HG02970 (cell line): Measurements from ENCODE around the gene MAP7.

Experiments
- ATAC-seq: cut with Tn5 transposase; IDR thresholded peaks from one replicate; pipeline ENCODE4 v1.9.1; 2021; ENCODE audit warnings: mild to moderate bottlenecking, moderate library complexity, moderate number of reproducible peaks; ENCODE audit not compliant: unreplicated experiment, low FRiP score

MAP7 gene

DNA sequence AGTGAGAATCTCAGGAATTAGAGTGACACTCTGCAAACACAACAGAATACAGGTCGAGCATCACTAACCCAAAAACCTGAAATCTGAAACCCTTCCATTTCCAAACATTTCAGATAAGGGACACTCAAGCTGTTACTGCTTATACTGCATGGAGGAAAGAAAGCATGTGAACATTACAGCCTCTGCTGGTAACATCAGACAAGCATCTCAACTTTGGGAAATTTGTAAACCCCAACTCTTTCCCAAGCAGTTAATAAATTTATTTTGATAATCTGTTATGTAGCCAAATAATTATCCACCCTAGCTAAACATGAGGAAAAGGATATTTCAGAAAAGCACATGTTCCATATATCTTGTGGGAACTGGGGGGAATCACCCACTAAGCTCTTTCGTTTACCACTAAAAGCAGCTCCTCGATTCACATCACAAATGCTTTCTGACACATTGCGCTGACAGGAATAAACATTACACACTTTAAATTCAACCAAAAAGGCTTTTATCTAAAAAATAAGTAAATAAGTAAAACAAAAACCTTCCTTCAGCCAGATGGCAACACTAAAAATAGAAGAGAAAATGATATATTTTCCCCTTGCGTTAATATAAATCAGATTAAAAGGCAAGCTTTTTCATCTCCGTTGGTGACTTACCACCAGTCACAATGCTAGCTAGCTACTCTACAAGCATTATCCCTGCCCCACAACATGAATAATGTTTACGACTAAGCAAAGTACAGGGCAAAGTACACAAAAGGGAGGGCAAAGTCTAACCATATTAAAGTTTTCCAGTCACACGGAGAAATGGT is 120.8 kb downstream of the MAP7 start:
- ATAC-seq = no peak

DNA sequence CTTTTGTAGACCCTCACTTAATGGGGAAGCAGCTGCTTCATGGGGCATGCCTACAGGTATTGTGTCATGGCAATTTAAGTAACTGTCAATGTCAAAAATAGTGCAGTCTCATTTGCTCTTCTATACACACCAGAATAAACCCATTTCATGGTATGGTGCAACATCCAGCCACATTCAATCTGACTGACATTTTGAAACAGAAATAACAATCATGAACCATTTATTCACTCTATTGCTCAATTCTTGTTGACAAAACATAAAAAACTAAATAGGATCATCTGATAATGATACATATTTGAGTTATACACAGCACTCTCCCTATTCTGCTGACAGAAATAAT is 122.9 kb downstream of the MAP7 start:
- no peak for ATAC-seq

DNA sequence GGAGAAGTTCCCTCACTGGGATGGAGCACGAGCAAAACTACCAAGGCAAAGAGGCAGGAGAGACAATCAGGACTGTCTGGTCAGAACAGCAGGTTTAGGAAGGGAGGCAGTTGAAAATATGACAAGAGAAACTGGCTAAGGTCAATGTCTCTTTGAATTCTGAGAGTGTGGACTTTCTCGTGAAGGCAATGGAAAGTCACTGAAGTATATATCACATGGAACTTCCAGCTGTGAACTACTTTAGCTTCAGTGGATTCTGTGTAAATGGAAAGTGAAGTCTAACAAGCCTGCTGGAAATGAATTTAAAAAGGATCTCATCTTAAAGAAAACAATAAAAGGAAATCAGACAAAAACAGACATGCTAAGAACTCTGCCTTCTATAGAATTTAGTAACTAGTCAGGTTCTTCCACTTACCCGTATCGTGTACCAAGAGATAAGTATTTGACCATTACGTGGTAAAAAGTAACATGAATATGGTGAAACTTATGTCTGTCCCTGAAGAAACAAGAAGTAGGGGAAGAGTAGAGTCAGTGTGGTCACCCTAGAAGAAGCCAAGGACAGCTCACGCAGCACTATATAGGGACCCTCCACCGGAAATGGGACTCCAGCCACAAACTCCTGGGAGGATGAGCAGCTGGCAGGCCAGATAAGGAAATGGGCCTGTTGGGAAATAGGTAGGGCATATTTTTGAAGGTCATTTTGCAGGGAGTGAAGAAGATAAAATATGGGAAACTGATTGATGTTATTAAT is 123.4 kb downstream of the MAP7 start:
- no peak for ATAC-seq

DNA sequence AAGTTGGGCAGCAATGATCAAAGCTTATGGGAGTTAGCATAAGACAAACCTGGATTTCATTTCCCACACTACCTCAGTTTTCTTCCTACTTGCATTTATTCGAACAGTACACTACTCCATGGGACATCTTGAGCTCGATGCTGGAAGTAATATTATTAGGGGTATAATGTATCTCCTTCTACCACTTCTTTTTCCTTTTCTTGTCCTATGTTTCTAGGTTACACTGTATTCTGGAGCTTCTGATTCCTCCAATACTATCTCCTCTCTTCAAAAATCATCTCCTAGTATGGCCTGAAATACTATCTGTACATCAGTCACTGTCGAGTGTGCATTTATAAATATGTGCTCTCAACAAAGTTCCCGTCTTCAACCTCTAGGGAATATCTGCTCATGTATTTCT is 124.4 kb downstream of the MAP7 start:
- ATAC-seq = no peak

DNA sequence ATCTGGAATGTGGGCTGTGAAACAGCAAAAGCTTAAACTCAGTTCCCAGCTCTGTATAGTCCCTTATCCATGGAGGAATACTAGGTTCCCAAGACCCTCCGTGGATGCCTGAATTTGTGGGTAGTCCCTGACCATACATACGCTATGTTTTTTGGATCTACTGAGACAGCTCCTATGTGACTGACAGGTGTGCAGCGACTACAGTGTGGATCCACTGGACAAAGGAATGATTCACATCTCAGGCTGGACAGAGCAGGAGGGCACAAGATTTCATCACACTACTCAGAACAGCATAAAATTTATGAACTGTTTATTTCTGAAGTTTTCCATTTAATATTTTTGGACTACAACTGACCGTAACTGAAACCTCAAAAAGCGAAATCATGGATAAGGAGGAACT is 125.3 kb downstream of the MAP7 start:
- no peak for ATAC-seq

DNA sequence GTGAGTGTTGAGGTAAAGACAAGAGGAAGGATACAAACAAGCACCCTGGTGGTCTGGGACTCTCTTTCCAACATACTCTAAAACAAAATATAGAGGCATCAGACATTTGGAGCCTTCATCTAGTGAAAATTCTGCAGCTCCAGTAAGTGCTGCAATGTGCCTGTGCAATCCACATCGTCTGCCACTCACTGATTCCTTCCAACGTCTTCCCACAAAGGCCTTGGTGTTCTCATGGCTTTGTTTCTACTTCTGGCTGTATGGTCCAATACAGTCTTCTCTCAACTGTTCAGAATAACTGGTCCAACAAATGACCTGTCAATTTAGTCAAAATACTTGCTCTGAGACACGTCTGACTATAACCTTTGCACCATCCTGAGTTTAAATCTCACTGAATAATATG is 125.8 kb downstream of the MAP7 start:
- no peak for ATAC-seq

DNA sequence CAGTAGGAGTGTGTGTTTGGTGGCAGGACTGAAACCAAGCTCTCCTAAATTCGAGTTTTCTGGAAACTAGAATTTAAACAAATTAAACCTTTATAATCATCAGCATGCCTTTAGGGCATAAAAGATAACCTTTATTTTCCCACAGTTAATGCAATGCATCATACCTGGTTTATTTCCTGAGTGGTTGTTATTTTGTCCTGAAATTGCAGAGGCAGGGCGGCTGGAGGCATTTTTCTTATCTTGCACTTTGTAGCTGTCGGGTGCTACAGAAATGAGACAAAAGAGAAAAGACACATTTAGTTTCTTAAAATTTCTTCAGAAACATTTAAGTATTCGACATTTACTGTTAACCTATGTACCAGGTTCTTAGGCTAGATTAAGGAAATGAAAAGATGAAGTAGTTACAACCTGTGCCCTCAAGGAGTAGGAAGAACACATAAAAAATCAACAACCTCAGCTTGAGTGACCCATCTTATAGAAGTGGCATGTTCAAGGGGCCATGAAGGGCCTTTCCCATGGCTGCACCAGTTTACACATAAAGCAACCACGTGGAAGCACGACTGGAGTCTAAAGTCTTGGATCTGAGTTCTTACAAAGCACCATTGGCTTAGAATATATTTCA is 128.6 kb downstream of the MAP7 start:
- ATAC-seq = no peak

DNA sequence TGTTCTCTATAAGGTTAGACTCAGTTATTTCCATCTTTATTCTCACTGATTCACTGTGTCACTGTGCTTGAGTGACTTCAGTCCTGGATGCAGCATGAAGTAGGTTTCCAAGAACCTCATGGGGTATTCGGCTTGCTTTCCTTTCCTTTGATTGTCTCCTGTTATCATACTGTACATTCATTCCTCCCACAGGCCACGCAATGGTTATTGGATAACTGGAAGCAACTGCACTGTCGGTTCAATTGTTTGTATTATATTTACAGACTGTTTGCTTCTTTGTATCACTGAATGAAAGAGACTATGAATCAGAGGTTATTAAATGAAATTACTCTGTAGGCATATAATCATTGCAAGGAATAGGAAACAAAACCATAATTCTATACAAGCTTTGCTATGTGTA is 129.4 kb downstream of the MAP7 start:
- no peak for ATAC-seq

DNA sequence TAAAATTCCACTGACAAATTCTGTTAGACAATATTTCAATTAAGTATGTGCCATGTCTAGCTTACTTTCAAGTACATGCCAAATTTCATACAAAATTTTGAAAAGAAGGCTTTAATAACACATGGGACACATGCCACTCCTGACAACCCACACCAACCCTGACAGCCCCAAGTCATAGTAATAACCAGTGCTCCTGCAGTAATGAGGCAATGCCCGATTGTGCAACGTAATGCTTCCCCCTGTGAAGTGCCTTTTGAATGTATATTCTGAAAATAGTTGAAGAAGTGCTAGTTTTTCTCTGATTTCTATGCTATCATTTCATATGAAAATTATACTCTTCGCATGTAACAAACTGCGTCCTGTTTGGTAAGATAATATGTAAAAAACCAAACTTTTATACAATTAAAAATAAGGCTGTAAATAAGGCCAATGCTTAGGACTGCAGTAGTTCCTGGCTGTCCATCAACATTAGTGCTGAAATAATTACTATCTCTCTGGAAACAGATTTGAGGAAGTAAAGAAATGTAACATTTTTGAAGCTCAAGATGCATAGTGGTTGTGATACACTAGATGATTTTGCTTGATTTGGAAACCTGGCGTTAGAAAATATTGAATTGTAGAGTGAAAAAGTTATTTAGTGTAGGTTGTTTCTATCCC is 134.7 kb downstream of the MAP7 start:
- ATAC-seq = no peak

DNA sequence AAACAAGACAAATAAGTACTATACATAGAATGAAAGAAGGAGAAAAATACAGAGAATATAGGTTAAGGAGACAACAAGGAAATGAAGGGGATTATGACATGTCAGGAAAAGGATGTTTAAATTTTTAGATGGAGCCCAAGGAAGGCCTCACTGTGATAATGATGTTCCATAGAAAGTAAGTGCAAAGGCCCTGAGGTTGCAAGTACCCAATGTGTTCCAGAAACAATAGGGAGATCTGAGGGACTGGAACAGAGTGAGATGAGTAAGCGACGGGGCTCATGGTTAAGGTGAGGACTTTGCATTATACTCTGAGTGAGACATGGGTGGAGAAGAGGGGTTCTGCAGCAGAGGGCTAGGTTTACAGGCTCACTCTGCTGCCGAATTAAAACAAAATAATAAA is 137.8 kb downstream of the MAP7 start:
- no peak for ATAC-seq

DNA sequence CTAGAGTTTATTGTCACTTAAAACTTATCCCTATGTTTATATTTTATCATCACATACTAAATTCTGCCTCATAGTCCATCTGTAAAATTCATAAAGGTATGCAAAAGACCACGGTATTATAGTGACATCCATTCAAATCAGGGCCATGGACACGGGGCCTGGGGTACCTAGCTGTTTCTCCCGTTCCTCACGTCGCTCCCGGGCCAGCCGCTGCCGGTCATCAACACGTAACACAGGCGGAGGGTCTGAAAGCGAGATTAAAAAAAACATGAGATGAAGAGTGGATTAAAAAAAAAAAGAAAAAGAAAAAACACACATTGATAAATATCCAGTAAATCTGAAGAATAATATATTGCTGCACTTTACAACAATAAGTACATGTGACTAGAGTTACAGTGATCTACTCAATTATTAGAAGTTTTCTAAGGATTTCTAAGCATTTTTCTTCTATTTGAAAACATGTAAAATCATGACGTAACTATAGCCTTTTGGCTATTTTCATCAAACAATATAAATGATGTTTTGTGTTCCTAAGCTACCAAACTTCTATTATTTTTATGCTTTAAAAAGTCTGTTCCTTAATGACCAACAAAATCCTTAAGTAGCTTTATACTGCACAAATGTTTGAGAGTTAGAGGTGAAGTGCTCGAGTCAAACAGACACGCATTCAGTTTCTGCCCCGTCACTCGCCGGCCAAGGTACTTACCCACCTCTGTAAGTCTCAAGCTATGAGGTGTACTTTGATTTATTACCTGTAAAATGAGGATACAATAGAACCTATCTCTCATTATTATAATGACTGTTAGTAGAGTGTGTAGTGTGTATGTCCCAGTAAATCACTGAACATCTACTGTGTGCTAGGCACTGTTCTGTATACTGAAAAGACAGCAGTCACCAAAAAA is 138.5 kb downstream of the MAP7 start:
- no peak for ATAC-seq

DNA sequence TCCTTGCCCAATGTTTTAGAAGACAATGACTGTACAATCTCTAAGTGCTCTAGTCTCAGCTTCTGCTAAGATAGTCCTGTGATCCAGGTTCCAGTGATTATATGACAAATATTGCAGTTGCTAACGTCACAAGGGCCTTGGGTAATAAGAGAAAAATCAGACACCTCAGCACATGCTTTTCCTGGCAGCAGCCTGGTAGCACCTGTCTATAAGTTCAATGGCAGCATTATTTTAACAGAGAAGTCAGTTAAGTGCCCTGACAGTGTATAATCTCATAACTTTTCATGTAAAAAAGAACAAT is 139.2 kb downstream of the MAP7 start:
- no peak for ATAC-seq

DNA sequence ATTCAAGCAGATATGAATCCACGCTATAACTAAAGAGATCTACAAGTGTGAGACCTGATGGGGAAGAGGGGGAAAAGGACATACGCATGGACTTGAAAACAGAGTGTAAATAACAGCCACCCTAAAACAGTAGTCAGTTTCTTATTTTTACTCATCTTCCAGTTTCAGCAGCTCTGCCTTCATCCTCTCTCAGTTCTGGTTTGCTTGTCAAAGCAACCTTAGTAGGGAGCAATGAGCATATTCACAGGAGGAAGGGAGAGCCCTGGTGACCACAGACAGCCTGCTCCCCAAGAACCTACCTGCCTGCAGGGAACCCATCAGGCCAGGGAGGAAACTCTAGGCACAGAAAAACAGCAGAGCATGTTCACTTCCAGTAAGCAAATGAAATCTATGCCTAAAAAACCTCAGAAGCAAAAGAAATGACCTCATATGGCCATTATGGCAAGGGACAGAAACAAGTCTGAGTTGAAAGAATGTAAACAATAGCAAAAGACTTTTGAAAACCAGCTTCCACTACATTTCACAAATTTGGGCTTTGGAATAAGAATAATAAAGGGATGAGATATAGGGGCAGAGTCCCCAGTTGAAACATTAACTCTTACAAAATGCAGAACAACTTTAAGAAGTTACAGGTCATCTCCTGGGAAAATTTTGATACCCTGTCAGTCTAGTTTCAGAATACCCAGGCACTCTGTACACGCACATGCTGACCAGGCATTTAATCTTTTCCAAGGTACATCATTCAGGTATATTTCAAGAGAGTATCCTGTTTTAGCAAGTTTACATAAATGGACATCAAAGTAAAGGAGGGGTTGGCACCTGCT is 139.8 kb downstream of the MAP7 start:
- no peak for ATAC-seq

DNA sequence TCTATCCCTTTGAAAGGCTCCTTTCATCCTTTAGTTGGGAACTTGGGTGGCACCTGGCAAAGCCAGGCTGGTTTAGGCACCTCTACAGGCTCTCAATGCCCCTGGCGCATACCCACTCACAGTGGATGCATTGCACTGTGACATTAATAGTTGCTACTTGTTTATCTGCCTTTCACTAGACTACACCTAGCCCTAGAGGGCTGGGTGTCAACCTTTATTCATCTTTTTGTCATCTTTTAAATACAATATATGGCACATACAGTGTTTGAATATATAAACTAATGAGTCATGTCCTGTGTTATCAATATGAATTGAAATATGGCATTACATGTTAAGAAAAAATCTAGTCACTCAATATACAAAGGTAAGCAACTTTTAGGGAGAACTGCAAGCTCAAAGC is 140.6 kb downstream of the MAP7 start:
- ATAC-seq = no peak

DNA sequence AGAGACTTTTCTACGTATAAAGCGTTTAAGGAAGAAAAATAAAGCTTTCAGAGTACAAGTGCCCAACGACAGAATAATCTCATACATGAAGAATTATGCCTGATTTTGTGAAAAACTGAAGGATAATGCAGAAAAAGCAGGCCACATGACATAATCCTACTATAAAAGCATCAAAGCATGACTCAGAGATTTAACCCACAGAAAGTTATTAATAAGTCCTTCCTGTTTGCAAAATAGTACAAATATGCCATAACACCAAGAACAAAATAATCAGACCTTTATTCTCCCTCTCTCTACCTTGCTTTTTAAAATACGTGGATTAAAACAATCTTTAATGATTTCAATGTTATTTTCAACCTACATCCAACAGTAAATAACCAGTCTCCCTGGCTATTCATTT is 142.0 kb downstream of the MAP7 start:
- no peak for ATAC-seq

DNA sequence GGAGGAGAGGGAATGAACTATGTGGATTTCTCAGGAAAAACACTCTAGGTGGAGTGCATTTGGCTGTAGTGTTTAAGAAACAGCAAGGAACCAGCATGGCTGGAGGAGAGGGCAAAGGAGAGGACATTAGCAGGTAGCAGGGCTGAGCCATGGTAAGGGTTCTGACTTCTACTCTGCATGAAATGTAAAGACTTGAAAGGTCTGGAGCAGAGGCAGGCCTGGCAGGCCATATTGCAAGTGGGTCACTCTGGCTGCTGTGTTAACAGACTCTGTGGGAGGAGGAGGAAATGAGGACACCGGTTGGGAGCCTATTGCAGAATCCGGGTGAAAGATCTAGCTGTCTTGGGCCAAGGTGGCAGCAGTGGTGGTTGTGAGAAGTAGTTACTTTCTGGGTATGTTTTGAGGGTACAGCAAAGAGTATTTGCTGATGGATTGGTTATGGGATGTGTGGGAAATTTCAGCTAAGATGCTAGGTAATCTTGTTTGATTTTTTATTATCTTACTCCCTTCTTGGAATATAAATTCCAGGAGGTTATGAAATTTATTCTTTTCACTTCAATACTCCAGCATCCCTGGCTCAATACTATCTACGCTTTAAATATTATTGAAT is 144.7 kb downstream of the MAP7 start:
- ATAC-seq = no peak

DNA sequence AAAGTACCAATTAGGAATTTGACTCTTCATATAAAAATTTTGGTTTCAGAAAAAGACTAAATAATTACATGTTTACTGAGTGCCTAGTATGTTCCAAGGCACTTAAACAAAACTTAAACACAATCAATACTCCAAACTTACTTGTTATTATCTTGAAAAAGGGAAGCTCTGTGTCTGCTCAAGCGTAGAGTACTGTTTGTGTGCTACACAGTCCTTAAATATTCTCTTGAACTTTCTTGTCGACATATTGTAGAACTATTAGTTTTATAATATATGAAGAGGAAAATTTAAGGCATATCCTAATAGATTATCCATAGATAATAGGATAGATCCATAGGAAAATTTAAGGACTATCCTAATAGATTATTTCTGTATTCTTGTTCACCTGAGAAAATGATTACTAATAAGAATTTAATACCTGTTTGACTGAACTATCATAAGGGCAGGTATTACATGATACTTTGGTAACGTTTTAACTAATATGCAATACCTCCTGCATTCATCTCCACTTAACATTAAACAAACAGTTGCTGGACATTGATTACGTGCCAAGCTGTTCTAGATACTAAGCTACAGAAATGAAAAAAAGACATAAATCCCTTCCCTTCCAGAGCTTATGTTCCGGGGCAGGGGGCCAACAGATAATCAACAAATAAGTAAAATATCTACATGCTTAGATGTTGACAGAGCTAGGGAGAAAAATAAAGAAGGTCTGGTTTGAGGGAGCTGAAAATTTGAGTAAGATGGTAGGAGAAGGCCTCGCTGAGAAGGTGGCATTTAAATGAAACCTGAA is 145.4 kb downstream of the MAP7 start:
- ATAC-seq = no peak

DNA sequence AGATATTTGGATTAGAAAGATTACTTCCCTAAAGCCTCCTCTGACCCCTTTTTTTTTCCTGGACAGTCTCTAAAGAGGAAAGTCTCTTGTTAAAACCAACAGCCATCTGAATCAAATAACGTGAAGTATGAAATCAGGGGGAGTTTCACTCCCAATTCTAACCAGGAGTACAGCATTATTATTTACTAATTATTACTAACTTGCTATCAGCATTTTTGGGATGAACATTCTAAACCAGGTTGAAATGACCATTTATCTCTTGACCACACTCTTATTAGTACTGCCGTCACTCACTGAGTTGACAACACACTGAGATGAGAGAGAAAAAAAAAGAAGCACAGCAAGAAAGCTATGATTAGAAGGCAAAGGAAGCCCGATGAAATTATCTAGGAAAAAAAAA is 146.2 kb downstream of the MAP7 start:
- no peak for ATAC-seq
